Smooth muscle cell (in vitro differentiated cells): ENCODE measurements around the gene STXBP4. TPM values are rescaled to one million over a fixed set of nuclear protein-coding genes. Genes with fewer than 3 reads are reported as not detected.

Experiments
- DNase-seq: peaks from one replicate; lab custom pipeline; 2025; ENCODE audit not compliant: unreplicated experiment; lab: John Stamatoyannopoulos, UW
- H2AFZ ChIP-seq: fragments of 200-600 bp; sonication (generic); 2 replicates; pipeline ENCODE4 v1.6.0; 2016; ENCODE audit warnings: antibody characterized with exemption, low read depth, mild to moderate bottlenecking
- H3F3A ChIP-seq: fragments of 200-600 bp; sonication (generic); 2 replicates; pipeline ENCODE4 v1.6.0; 2017; ENCODE audit warnings: antibody characterized with exemption, low read depth
- H3K27ac ChIP-seq: fragments of 200-600 bp; sonication (generic); 2 replicates; pipeline ENCODE4 v1.5.1; 2016; ENCODE audit warnings: low read depth, mild to moderate bottlenecking
- H3K27me3 ChIP-seq: fragments of 200-600 bp; sonication (generic); 2 replicates; pipeline ENCODE4 v1.6.1; 2016; ENCODE audit warnings: low read depth, mild to moderate bottlenecking
- H3K36me3 ChIP-seq: fragments of 200-600 bp; sonication (generic); 2 replicates; pipeline ENCODE4 v1.5.1; 2016; ENCODE audit warnings: low read depth
- H3K4me1 ChIP-seq: fragments of 200-600 bp; sonication (generic); 2 replicates; pipeline ENCODE4 v1.5.1; 2016; ENCODE audit warnings: low read depth
- H3K4me2 ChIP-seq: fragments of 200-600 bp; sonication (generic); 2 replicates; pipeline ENCODE4 v1.6.0; 2016; ENCODE audit warnings: mild to moderate bottlenecking
- H3K4me3 ChIP-seq: fragments of 200-600 bp; sonication (generic); 2 replicates; pipeline ENCODE4 v1.5.1; 2016; ENCODE audit warnings: mild to moderate bottlenecking
- H3K79me2 ChIP-seq: fragments of 200-600 bp; sonication (generic); 2 replicates; pipeline ENCODE4 v1.6.0; 2016; ENCODE audit warnings: low read depth, mild to moderate bottlenecking
- H3K9ac ChIP-seq: fragments of 200-600 bp; sonication (generic); 2 replicates; pipeline ENCODE4 v1.6.0; 2016; ENCODE audit warnings: low read depth
- H3K9me3 ChIP-seq: fragments of 200-600 bp; sonication (generic); replicated peaks from 2 replicates; pipeline ENCODE4 v1.5.1; 2016; ENCODE audit warnings: low read depth
- H4K20me1 ChIP-seq: fragments of 200-600 bp; sonication (generic); 2 replicates; pipeline ENCODE4 v1.6.0; 2016; ENCODE audit warnings: low read depth
- WGBS: methylation state at CpG from one replicate; pipeline ENCODE4 v1.1.7; 2016; ENCODE audit warnings: low lambda C conversion rate; 5-methylcytosine and 5-hydroxymethylcytosine counted together
- polyA plus RNA-seq: library from polyadenylated mRNA; unstranded; fragments of >200 nt; fragmentation: Nextera tagmentation; extraction: Ambion mirVana; gene quantifications from 2 replicates; pipeline ENCODE4 v1.2.1, GENCODE V29; 2016
- total RNA-seq: library from RNA; depleted of rRNA; stranded (reverse); fragments of >200 nt; gene quantifications from 2 replicates; pipeline ENCODE4 v1.2.3, GENCODE V29; 2014
- TF ChIP-seq, protein P1 (sequence below): fragments of 200-600 bp; sonication (generic); IDR thresholded peaks from 2 replicates; pipeline ENCODE4 v1.5.1; 2017; ENCODE audit warnings: borderline replicate concordance, mild to moderate bottlenecking, antibody characterized with exemption; ENCODE audit not compliant: insufficient read depth, poor library complexity, severe bottlenecking

STXBP4 gene
- total and polyA plus RNA-seq, 2 experiments from 2014 or later = 5.7 to 59.5 TPM

DNA sequence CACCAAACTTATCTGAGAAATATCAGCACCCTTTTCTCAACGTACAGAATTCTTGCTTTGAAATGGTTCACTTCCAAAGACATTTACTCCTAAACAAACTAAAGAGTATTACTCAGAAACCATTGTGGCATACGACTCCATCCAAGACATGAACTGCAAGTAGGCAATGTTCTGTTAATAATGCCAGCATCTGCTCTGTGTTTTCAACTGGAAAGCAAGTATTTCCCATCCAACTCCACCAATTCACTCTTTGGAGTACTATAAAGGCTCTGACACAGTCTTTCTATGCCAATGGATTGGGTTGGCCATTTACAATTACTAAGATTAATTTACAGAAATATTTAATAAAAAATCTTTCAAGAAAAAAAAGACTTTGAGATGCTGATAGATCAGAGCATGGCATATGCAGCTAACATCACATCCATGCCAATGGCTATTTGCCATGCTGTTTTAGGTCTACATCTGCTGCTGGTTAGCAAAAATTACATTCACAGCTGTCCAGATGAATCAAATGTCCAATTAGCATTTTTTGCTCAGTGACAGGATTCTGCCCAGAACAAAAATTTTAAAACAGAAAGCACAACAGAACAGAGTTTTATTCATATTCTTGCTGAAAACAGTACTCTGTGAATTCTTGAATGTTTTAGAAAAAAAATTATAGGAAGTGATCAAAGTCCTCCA is 230.3 kb downstream of the STXBP4 start:
- no peak for DNase-seq
- WGBS = 88% methylated on average over 2 of the region's 2 CpGs
- Histone ChIP-seq H3K4me1 (no peaks in the 10 kb centered on the region), H3K9ac (no peak overlapping the region), H3K27ac (no peak overlapping the region), H3K4me2 (no peak overlapping the region), H3K27me3 (no peaks in the 10 kb centered on the region), H3K36me3 (no peaks in the 10 kb centered on the region), H3F3A (no peaks in the 10 kb centered on the region), H4K20me1 (no peaks in the 10 kb centered on the region), H3K4me3 (no peak overlapping the region), H3K79me2 (no peaks in the 10 kb centered on the region), H3K9me3 (no peaks in the 10 kb centered on the region), H2AFZ (no peak overlapping the region)
- TF ChIP-seq, protein P1, sequence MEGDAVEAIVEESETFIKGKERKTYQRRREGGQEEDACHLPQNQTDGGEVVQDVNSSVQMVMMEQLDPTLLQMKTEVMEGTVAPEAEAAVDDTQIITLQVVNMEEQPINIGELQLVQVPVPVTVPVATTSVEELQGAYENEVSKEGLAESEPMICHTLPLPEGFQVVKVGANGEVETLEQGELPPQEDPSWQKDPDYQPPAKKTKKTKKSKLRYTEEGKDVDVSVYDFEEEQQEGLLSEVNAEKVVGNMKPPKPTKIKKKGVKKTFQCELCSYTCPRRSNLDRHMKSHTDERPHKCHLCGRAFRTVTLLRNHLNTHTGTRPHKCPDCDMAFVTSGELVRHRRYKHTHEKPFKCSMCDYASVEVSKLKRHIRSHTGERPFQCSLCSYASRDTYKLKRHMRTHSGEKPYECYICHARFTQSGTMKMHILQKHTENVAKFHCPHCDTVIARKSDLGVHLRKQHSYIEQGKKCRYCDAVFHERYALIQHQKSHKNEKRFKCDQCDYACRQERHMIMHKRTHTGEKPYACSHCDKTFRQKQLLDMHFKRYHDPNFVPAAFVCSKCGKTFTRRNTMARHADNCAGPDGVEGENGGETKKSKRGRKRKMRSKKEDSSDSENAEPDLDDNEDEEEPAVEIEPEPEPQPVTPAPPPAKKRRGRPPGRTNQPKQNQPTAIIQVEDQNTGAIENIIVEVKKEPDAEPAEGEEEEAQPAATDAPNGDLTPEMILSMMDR = no peak

DNA sequence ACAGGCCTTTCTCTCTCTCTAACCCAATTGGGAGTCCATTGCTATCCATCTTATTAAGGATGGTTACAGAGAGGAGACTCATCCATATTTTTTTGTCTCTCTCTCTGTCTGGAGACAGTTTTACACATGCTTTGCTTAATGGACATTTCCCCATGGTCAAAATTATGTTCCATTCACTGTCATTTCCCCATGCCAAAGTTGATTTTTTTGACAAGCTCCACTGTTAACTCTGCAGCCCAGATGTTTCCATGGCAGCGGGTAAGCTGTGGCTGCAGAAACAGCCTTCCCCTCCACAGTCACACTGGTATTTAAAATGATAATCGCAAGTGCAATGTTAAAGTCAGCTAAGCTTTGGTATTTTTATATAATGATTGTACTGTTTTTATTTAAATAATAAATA is 232.3 kb downstream of the STXBP4 start:
- H3F3A ChIP-seq = no peaks in the 10 kb centered on the region
- no peak overlapping the region for H3K4me3 ChIP-seq
- H4K20me1 ChIP-seq = no peaks in the 10 kb centered on the region
- no peak overlapping the region for H3K9ac ChIP-seq
- 93% methylated on average over 2 of the region's 2 CpGs for WGBS
- TF ChIP-seq, protein P1 = no peak
- no peak overlapping the region for H3K27ac ChIP-seq
- DNase-seq = no peak
- no peak overlapping the region for H2AFZ ChIP-seq
- no peak overlapping the region for H3K4me2 ChIP-seq
- H3K79me2 ChIP-seq = no peaks in the 10 kb centered on the region
- H3K4me1 ChIP-seq = no peaks in the 10 kb centered on the region
- no peaks in the 10 kb centered on the region for H3K9me3 ChIP-seq
- H3K27me3 ChIP-seq = no peaks in the 10 kb centered on the region
- H3K36me3 ChIP-seq = no peaks in the 10 kb centered on the region

DNA sequence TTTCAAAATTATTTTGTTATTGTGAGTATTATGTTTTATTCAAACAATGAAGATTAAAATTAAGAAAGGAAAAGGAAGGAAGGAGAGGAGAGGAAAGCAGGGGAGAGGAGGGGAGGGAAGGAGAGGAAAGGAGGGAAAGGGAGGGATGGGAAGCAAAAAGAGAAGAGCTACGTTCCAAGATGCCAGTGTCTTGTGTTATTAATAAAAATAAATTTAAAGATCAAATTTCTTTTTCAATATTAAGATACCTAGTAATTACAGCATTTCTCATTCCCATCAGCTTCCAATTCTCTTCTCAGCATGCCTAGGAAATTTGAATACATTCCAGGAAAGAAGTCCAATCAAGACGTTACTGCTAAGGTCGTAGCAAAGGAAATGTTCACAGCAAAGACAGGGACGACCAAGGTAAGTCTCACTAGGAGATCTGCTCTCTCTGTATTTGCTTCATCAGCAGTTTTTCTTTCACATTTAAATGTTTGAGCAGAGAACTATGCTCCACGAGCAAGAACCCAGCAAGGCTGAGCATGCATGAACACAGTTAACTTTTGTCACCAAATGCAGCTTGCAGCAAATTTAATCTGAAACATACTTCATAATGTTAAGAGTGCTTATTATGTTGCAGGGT is 232.9 kb downstream of the STXBP4 start:
- Histone ChIP-seq H3K9ac (no peak overlapping the region), H3K27me3 (no peaks in the 10 kb centered on the region), H3K4me2 (no peak overlapping the region), H3K79me2 (no peaks in the 10 kb centered on the region), H2AFZ (no peak overlapping the region), H3K9me3 (no peaks in the 10 kb centered on the region), H3F3A (no peaks in the 10 kb centered on the region), H3K4me1 (no peaks in the 10 kb centered on the region), H4K20me1 (no peaks in the 10 kb centered on the region), H3K27ac (no peak overlapping the region), H3K36me3 (no peaks in the 10 kb centered on the region), H3K4me3 (no peak overlapping the region)
- WGBS = 68% methylated on average over 5 of the region's 5 CpGs
- TF ChIP-seq, protein P1 = no peak
- no peak for DNase-seq

DNA sequence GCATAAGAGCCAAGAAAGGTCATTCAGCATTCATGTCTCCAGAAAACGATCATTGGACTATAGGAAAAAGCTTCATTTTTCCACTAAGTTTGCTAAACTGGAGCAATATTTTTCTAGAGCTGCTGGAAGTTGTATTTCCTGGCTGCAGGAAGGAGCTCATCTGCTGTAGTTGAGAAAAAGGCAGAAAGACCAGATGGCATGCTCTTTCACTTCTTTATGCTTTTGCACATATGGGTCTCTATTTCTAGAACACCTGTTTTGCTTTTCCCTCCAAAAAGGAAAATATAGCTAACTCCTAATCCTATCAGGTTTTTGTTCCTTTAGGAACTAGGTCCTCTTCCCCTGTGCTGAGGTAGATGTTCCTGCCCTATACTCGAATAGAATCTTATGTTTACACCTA is 234.3 kb downstream of the STXBP4 start:
- Histone ChIP-seq H3K79me2 (no peaks in the 10 kb centered on the region), H3K4me3 (no peak overlapping the region)
- TF ChIP-seq, protein P1 = no peak

More for the DNA sequence above, 234.3 kb downstream of the STXBP4 start:
- DNase-seq = no peak
- no peaks in the 10 kb centered on the region for H3K27me3 ChIP-seq
- no peaks in the 10 kb centered on the region for H3K9me3 ChIP-seq
- no peak overlapping the region for H3K4me2 ChIP-seq
- H3K36me3 ChIP-seq = no peaks in the 10 kb centered on the region
- H3F3A ChIP-seq = no peaks in the 10 kb centered on the region
- no peak overlapping the region for H2AFZ ChIP-seq
- H3K27ac ChIP-seq = no peak overlapping the region
- H3K4me1 ChIP-seq = no peaks in the 10 kb centered on the region
- H4K20me1 ChIP-seq = no peaks in the 10 kb centered on the region
- 66% methylated on average over 2 of the region's 2 CpGs for WGBS
- H3K9ac ChIP-seq = no peak overlapping the region
